ENCODE measurements around the gene CYB561D2. TPM values are rescaled to one million over a fixed set of nuclear protein-coding genes. Genes with fewer than 3 reads are reported as not detected.

Gene CYB561D2
- total and polyA plus RNA-seq, 2 experiments from 2014 or later = 10.7 to 23.8 TPM

- peak; percentile 77 to 78 for DNase-seq (ENCODE audit: low read depth in 1 of 2, low spot score in 1 of 2)
- H3K27me3 ChIP-seq = peaks cover 30% of the 10 kb centered on the region
- H3K36me3 ChIP-seq = no peaks in the 10 kb centered on the region
- H3K4me3 ChIP-seq = no peak overlapping the region
- no peak overlapping the region for H3K27ac ChIP-seq
- no peaks in the 10 kb centered on the region for H3K9me3 ChIP-seq (ENCODE audit: low read depth)
- peak; percentile 64 for TF ChIP-seq CTCF (IDR thresholded peaks at IDR 0.05; ENCODE audit: low read depth, low read length)
- peaks cover 11% of the 10 kb centered on the region for H3K4me1 ChIP-seq (ENCODE audit: low read depth)
Observed at GRCh38 chr3:50347187-50347813, 3.4 kb upstream of the CYB561D2 start.

- Histone ChIP-seq H3K4me1 (ENCODE audit: low read depth) (peaks cover 11% of the 10 kb centered on the region), H3K4me3 (peak overlapping the region; percentile 89), H3K36me3 (peaks cover 9% of the 10 kb centered on the region), H3K27ac (peak overlapping the region; percentile 75), H3K9me3 (ENCODE audit: low read depth) (no peaks in the 10 kb centered on the region), H3K27me3 (peaks cover 4% of the 10 kb centered on the region)
- no peak for DNase-seq (ENCODE audit: low read depth in 1 of 2, low spot score in 1 of 2)
- no peak for TF ChIP-seq CTCF (IDR thresholded peaks at IDR 0.05; ENCODE audit: low read depth, low read length)
Observed at GRCh38 chr3:50350213-50350526, 492 bp upstream of the CYB561D2 start.

- no peaks in the 10 kb centered on the region for H3K27me3 ChIP-seq
- peak overlapping the region; percentile 89 for H3K4me3 ChIP-seq
- no peaks in the 10 kb centered on the region for H3K9me3 ChIP-seq (ENCODE audit: low read depth)
- peaks cover 10% of the 10 kb centered on the region for H3K36me3 ChIP-seq
- no peak for DNase-seq (ENCODE audit: low read depth in 1 of 2, low spot score in 1 of 2)
- TF ChIP-seq CTCF (IDR thresholded peaks at IDR 0.05; ENCODE audit: low read depth, low read length) = no peak
- no peak overlapping the region for H3K27ac ChIP-seq
- peaks cover 7% of the 10 kb centered on the region for H3K4me1 ChIP-seq (ENCODE audit: low read depth)
Observed at GRCh38 chr3:50351323-50351697, 648 bp downstream of the CYB561D2 start.

GRCh38 chr3:50352781-50353180 is 2.1 kb downstream of the CYB561D2 start:
- Histone ChIP-seq H3K9me3 (ENCODE audit: low read depth) (no peaks in the 10 kb centered on the region), H3K4me3 (no peak overlapping the region), H3K27ac (no peak overlapping the region), H3K36me3 (peaks cover 10% of the 10 kb centered on the region), H3K4me1 (ENCODE audit: low read depth) (peaks cover 20% of the 10 kb centered on the region), H3K27me3 (no peaks in the 10 kb centered on the region)
- DNase-seq (ENCODE audit: low read depth in 1 of 2, low spot score in 1 of 2) = no peak
- TF ChIP-seq CTCF (IDR thresholded peaks at IDR 0.05; ENCODE audit: low read depth, low read length) = peak; percentile 15

- Histone ChIP-seq H3K27me3 (no peaks in the 10 kb centered on the region), H3K4me1 (ENCODE audit: low read depth) (peaks cover 26% of the 10 kb centered on the region), H3K4me3 (no peak overlapping the region), H3K9me3 (ENCODE audit: low read depth) (no peaks in the 10 kb centered on the region), H3K36me3 (peaks cover 10% of the 10 kb centered on the region), H3K27ac (no peak overlapping the region)
- no peak for DNase-seq (ENCODE audit: low read depth in 1 of 2, low spot score in 1 of 2)
- no peak for TF ChIP-seq CTCF (IDR thresholded peaks at IDR 0.05; ENCODE audit: low read depth, low read length)
Observed at GRCh38 chr3:50353245-50354004, 2.8 kb downstream of the CYB561D2 start.
